Urothelium cell line (cell line): ENCODE results near the gene BNIP3.

Experiments used
- DNase-seq: peaks from one replicate; pipeline ENCODE4 v3.0.0; 2011; ENCODE audit warnings: low spot score, mixed read lengths
- FAIRE-seq: peaks from 2 replicates; lab custom pipeline; 2011; peaks lifted over from hg19 to GRCh38; lab: Jason Lieb, UNC

The BNIP3 gene

DNA sequence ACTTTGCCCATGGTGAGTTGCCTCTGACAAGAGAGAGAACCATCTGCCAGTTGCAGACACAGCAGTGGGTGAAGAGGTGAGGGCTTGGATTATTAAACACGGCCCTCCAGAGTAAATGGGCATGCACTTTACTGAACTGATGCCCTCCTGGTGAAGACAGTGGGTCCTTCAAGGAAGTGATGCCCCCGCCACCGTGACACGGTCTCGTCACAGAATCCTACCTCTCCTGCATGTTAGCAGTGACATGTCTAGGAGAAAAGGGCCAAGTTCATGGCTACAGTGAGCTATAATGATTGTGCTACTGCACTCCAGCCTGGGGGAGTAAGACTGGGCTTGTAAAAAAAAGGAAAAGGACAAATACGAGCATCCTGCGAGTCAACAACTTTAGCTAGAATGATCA, 2.4 kb downstream of the BNIP3 start:
- DNase-seq (no peak), FAIRE-seq (no peak)

DNA sequence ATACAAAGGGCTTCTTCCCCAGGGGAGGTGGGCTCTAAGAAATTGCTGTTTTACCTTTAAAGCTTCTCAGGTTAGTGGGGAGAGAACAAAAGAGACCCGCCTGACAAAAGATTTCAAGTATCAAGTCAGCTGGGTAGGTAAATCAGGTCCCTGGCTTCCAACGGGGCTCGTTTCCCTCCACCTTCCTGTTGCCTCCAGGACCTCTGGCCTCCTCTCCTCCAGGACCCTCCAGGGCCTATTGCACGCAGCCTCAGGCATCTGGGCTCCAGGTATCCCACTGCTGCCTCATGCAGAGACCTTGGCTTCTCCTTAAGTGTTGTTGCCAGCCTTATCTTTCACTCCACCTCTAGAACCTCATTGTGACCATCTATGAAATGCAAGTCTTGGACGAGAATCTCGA, 2.9 kb downstream of the BNIP3 start:
- DNase-seq (no peak), FAIRE-seq (no peak)

DNA sequence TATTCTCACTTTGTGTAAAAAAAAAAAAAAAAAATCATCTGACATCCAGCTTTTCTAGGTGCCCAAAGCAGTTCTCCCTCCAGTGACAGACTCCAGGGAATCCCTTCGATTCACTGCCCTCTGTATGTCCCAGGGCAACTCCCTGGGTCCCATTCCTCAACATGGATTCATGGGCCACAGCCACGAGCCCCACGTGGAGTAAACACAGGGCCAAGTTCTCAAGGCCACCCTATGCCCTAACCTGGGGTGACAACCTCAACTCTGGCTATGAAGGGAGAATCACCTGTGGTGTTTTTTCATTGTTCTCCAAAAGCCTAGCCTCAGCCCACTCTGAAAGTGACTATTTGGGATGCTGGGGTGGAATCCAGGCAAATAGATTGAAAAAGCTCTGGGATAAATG, 3.4 kb downstream of the BNIP3 start:
- DNase-seq: no peak
- FAIRE-seq: no peak

DNA sequence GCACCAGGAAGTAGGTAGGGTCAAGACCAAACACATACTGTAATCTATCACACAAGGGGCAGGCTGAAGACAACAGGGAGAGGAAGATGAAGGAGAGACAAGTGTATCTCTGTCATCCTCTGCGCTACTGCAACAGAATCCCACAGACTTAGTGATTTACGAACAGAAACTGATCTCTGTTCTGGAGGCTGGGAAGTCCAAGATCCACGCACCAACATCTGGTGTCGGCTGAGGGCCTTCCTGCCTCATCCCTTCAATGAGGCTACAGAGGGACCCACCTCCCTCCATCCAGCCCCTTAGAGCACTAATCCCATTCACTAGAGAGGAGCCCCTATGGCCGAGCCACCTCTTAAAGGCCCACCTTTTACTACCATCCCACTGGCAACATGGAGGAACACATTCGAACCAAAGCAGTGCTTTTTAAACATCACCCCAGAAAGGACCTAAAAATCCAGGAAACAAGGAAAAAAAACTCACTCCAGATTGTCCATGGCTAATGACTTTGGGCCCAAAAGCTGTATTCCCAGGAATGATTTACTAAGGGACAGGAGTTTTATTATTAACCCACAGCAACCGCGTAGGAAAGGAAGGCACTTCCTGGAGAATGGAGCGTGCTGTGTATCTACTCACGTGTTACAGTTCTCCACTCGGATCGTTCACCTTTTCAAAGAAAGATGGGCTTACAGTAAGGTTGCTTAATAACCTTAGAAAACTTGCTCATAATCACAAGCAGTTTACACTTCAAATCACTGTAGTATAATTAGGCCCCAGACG, 4.2 kb downstream of the BNIP3 start:
- no peak for DNase-seq
- FAIRE-seq: no peak

DNA sequence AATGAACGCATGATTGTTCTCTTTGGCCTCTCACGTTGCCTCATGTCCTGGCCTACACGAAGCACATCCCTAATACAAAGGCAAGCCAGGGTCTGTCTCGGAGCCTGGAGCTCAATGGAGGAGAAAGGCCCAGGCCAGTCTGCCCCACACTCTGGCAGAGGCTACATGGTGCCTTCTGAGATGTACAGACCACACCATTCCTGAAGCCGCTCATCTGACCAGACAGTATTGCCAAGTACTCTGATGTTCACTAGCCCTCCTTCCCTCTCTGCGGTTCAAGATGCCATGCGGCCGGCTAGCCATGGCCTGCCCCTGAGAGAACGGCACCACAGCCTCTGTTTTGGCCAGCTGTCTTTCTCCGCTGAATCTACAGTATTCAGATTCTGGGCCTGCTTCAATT, 5.9 kb downstream of the BNIP3 start:
- DNase-seq (no peak), FAIRE-seq (no peak)

DNA sequence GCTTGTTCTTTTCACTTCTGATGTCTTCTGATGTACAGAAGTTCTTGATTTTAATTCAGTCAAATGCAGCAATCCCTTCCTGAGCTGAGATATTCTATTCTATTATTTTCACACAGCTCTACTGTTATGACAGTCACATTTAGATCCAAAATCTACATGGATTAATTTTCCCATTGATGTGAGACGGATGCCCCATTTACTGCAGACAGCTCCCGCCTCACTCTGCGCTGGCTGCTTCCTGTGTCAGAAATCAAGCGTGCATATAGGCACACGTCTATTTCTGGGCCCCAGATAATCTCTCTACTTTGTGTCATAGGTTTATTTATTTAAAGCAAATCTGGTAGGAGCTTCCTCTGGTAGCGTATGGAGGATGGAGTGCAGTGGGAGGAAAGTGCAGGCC, 6.7 kb downstream of the BNIP3 start:
- FAIRE-seq: no peak

DNA sequence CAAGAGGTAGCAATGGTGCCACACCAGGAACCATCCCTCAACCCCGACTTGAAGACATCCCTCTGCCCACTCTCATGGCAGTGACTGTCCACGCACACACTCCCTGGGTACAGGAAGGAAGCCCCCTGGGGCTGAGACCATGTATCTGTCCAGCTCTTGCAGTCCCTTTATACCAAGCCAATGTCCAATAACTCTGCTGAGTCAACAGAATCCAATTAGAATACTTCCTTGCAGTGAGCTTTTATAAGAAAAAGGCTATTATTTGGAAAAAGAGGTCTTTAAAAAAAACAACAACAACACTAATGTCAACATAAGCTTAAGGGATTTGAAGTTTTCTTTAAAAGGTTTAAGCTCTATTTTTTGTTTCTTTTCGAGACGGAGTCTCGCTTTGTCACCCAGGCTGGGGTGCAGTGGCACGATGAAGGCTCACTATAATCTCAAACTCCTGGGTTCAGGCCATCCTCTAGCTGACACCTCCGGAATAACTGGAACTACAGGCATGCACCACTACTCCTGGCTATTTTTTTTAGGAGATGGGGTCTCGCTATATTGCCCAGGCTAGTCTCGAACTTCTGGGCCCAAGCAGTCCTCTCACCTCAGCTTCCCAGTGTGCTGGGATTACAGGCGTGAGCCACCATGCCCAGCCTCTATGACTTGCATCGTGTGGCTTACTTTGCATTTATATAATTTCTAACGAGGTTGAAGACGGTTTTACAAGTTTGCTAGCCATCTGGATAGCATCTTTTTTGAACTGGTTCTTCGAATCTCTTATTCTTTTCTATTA, 7.5 kb downstream of the BNIP3 start:
- DNase-seq: no peak
- no peak for FAIRE-seq

More for the DNA sequence above, 6.7 kb downstream of the BNIP3 start:
- DNase-seq: no peak

DNA sequence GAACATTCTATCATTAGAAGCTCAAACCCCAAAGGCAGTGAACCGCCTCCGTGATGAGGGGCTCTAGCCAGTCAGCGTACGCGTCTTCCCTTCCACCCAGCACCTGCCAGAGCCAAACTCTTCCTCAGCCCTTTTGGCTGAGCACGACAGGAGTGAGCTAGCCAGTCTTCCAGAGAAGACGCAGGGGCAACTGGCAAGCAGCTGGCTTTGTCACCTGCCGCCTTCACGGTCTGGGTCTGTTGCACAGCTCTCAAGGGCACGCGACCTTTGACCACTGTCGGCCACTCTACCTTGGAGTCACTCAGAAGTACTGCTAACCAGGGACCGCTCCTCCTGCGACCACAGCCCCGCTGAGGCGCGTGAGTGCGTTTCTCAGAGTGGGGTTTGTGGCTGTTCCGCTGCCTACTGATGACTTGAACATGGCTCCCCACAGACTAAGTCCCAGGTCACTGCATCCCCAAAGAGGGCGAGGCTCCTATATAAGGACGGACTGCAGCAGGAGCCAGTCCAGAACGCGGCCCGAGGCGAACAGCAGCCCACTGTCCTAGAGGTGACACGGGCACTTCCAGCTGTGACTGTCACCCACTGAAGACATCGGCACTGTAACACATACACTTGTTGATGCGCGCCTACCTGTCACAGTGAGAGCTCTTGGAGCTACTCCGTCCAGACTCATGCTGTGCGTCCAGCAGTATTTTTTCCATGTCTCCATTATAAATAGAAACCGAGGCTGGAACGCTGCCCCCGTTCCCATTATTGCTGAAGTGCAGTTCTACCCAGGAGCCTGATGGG, 8.4 kb downstream of the BNIP3 start:
- FAIRE-seq (no peak), DNase-seq (no peak)

DNA sequence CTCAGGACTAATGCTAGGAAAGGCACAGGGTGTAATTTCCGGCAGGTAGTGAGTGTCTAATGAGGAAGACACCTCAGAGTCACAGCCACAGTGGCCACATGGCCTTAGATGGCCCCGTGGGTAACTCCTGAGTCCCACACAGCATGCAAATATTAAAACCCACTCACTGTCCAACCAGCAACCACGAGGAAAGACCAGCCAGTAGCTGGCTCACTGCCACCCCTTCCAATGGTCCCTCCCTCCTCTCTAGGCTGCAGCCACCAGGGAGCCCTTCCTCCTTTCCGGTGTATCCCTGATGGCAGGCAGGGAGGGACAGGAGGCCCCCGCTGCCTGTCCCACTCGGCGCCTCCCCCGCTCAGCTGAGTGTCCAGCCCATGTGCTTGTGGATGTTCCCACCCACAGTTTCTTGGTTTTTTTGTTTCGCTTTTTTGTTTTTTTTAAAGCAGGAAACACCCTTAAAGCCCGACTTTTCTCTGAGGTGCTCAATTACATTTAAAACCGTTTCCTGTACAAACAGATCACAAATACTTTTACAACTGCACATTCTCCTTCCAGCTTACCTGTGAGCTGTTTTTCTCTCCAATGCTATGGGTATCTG, 9.2 kb downstream of the BNIP3 start:
- no peak for DNase-seq
- FAIRE-seq: no peak

DNA sequence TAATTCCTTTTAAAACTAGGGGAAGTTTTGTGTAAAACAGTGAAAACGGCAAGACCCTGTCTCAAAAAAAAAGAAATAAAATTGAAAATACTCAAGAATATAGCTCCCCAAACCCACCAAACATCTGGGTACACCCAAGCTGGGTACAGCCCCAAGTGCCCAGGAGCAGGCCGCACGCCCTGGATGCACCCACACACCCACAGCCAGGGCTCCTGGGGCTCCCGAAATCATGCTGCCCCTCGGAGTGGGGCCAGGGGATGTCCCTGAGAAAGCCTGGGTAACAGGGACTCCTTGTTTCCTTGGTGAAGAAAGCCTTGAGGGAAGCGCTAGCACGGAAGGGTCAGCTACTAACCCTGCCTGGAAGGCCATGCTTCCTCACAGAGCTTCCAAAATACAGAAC, 10.1 kb downstream of the BNIP3 start:
- FAIRE-seq (no peak), DNase-seq (no peak)

DNA sequence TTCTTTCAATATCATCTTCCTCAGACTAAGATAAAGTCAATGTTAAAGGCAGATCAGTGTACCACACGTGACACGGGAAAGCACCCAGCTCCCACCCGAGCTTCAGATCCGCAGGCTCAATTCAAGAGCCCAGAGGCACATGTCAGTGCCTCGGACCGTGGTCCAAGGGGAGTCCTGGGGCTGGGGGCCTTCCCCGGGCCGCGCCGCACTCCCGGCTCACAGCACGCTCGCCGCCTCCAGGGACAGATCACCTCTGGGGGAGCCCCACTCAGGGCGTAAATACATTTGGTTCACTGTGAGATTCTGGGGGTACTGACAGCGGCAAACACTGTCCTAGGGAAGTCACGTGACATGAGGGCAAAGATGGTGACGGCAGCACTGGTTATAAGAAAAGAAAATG, 10.8 kb downstream of the BNIP3 start:
- FAIRE-seq: no peak
- no peak for DNase-seq

DNA sequence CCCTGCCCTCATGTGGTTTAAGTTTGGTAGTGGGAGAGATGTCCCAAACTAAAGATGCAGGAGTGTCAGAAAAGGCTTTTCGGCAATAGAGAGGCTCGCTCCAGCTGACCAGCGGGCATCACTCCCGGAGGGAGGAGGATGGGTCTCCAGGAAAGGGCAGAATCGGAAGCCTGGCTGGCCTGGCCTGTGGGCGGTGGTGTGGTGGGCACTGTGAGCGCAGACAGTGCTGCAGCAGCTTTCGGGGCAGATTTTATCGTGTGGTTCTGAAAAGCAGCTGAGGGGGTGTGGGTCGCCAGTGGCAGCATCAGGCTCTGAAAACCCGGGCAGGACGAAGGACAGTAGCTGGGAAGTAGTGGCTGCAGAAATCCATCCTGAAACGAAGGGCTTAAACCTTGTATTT, 12.8 kb downstream of the BNIP3 start:
- DNase-seq (no peak), FAIRE-seq (no peak)

DNA sequence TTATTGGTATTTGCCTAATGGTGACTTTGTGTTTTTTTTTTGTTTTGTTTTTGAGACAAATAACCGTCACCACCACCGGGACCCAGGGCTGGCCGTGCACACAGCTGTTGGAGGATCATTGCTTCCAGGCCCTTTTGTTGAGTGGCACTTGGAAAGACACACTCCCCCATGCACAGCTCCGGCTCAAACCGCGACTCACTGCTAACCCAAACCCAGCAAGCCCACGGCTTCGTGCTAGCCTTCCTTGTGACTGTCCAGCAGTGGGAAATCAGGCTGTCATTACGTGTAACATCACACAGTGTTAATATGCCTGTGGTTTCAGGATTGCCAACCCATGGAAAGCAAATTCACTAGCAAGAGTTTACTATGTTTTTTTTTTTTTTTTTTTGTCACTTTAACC, 17.4 kb downstream of the BNIP3 start:
- no peak for FAIRE-seq
- DNase-seq: no peak

DNA sequence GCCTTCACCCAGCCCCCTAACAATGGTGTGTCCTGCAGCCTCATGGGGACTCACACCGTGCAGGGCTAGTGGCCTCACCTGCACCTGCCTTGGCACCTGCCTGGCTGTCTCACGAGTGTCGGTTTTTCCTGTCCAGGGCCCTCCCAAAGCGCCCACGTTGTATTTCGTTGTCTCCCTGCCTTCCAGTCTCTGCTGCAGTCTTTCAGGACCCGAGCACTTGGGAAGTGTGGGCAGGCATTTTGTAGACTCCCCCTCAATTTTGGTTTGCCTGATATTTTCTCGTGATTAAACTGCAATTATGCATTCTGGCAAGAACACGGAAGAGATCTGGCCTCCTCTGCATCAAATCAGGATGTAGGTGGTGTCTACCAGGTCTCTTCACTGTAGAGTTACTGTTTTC, 17.9 kb downstream of the BNIP3 start:
- DNase-seq (no peak), FAIRE-seq (no peak)

DNA sequence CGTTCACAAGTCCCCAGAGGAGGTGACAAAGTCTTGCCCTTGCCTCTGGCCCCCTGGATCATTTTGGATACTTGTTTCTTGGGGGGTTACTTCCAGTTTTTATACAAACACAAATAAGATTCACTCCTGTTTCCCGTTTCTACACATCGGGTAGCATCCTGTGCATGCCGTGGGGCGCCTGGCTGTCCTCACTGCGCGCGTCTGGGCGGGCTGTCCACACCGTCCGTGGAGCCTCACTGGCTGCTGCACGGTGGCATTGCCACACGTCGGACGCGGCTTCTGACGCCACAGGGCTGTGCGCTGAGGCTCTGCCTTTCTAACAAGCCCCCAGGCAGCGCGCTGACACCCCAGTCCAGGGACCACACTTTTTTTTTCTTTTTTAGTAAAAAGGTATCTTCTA, 18.4 kb downstream of the BNIP3 start:
- no peak for FAIRE-seq
- no peak for DNase-seq

DNA sequence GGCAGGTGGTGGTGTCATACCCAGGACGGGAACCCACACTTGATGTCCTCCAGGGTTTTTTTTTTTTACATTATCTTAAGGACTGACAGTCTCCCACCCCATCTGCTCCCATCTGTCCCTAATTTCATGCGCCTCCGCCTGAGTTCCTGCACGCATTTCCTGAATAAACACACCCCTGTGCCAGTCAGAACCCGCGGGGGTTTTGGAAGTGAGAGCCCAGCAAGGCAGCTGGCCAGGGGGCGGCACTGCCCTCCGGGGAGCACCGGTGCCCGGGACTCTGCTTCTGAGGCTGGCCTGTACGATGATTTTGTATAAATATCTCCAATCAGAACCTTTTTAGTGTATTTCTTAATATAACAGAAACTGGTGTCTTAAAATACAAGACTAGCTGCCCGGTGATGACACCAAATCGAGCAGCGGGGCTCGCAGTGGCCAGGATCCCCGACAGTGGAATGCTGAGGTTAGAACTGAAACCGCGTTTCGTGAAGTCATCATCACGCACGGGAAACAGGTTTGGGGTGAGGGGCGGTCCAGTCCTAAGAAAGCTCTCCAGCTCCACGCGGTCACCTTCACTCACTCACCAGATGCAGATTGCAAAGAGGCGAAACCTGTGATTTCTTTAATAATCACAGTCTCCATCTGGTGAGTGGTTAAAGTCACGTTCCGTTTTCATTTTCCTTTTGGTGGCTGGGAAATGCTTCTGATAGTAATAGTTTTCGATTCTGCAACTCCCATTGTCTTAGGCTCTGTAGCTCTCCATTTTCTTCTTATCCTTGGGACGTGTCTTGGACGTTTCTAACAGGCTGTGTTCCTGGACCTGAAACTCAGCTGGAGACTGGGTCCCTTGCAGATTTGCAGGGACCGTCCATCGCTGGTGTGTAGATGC, 19.7 kb downstream of the BNIP3 start:
- DNase-seq (no peak), FAIRE-seq (no peak)

DNA sequence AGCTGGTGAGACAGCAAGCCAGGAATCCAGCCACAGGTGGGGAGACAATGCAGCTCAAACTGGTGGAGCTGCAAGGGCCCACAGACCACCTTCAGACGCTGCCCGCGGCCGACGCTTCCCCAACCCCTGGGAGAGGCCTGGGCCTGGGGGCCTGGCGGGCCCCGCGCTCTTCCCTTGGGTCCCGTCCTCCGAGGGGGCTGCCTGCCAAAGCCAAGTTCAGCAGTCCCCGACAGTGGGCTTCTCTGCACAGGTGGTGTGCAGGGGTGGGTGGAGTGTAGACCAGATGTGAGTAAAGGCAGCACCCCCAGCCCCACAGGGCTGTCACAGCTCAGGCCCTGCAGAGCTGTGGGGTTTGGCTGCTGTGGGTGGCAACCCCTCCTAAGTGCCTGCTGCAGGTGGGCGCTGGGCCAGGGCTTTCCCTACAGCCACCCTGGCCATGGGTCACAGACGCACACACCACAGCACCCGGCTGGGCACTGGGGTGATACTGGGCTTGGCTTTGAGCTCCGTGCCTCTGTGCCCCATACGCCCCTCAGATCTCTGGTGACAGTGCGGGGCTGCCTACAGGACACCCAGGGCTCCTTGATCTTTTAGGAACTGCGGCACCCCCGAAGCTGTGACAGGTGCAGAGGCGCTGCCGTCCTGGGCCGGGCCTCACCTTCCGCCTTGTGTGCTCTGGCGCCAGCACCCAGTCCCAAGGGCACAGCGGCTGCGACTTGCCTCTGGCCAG, 20.5 kb downstream of the BNIP3 start:
- no peak for FAIRE-seq
- no peak for DNase-seq

DNA sequence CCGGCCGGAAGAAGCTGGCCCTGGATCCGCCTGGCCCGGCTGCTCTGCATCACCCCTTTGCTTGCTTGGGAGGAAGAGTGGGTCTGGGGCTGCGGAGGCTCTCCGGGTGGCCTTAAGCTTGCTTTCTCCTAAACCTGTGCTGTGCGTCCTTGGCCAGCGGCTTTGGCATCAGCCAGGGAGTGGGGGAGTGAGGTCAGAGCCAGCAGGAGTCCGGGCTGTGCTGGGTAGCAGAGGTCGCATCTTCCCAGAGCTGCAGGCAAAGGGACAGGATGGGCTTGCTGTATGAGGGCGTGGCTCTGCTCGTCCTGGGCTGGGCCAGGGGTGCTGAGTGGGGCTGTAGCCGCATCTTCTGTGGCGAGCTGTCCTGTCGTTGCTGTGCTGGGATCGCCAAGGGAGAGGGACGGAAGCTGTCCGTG, 21.1 kb downstream of the BNIP3 start:
- DNase-seq (no peak), FAIRE-seq (no peak)

DNA sequence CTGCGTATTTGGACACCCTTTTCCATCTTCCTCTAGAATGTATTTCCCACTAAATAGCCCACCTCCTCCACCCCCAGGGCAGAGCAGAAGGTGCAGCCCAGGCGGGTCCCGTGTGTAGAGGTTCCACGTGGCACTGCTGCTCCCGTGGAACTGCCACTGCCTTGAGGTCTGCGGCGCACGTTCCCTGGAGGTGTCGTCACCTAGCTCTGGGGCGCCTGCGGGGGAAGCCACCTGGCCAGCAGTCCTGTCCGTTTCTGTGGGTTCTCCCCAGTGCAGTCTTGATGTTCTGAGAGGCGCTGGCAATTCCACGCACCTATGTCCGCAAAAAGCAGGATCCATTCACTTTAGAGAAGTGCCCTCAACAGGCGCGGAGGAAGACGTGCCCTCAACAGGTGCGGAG, 21.9 kb downstream of the BNIP3 start:
- FAIRE-seq (no peak), DNase-seq (no peak)
